ENCODE results near the gene TOP2B.

- no peak for TF ChIP-seq CTCF (IDR thresholded peaks at IDR 0.05; ENCODE audit: low read length)
- TF ChIP-seq EZH2 (IDR thresholded peaks at IDR 0.05; ENCODE audit: borderline replicate concordance, low read length), result no peak
Measured at GRCh38 chr3:25588441-25589103, 76.1 kb downstream of the TOP2B start.
